WERI-Rb-1 (cell line): ENCODE data around the gene CFD.

Experiments
- DNase-seq: peaks from one replicate; pipeline ENCODE4 v3.0.0-alpha.2; 2020
- H3K27ac ChIP-seq: fragments of 250-450 bp; sonication (Bioruptor Pico); 2 replicates; pipeline ENCODE4 v1.5.1; 2020; ENCODE audit warnings: mild to moderate bottlenecking, moderate library complexity
- H3K27me3 ChIP-seq: fragments of 250-450 bp; sonication (Bioruptor Pico); 2 replicates; pipeline ENCODE4 v1.5.1; 2021; ENCODE audit warnings: mild to moderate bottlenecking, low read depth, moderate library complexity; ENCODE audit not compliant: insufficient read depth, severe bottlenecking
- H3K36me3 ChIP-seq: fragments of 250-450 bp; sonication (Bioruptor Pico); 2 replicates; pipeline ENCODE4 v1.5.1; 2020; ENCODE audit warnings: mild to moderate bottlenecking, moderate library complexity
- H3K4me3 ChIP-seq: 2 replicates; pipeline ENCODE4 v1.5.1; 2011; ENCODE audit warnings: low read depth, mild to moderate bottlenecking, control low read depth, low read length
- H3K9me3 ChIP-seq: fragments of 250-450 bp; sonication (Bioruptor Pico); 2 replicates; pipeline ENCODE4 v1.5.1; 2021; ENCODE audit warnings: mild to moderate bottlenecking, moderate library complexity; ENCODE audit not compliant: severe bottlenecking
- TF ChIP-seq, protein P1 (sequence below): IDR thresholded peaks from 2 replicates; pipeline ENCODE4 v1.5.1; 2011; ENCODE audit warnings: low read depth, mild to moderate bottlenecking, control low read depth, inconsistent platforms, low read length

Gene CFD

DNA sequence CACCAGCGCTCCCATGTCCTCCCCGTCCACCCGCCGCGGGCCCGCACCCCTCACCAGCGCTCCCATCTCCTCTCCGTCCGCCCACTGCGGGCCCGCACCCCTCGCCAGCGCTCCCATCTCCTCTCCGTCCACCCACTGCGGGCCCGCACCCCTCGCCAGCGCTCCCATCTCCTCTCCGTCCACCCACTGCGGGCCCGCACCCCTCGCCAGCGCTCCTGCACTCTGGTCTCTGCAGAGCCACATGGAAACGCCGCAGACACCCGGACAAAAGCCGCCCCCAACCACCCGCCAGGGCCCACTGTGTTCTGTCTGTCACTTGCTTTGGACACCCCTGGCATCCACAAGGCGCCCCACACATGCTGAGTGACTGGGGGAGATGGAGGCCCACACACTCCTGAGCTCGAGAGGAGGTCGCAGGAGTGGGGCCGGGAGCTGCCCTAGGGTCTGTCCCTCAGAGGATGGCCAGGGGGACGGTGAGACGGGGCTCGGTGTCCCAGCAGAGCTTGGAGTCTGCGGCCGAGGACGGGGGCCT, 7.4 kb downstream of the CFD start:
- Histone ChIP-seq H3K27ac (no peak overlapping the region), H3K9me3 (no peaks in the 10 kb centered on the region), H3K27me3 (no peaks in the 10 kb centered on the region), H3K36me3 (peaks cover 42% of the 10 kb centered on the region), H3K4me3 (no peak overlapping the region)
- DNase-seq: no peak
- TF ChIP-seq, protein P1, sequence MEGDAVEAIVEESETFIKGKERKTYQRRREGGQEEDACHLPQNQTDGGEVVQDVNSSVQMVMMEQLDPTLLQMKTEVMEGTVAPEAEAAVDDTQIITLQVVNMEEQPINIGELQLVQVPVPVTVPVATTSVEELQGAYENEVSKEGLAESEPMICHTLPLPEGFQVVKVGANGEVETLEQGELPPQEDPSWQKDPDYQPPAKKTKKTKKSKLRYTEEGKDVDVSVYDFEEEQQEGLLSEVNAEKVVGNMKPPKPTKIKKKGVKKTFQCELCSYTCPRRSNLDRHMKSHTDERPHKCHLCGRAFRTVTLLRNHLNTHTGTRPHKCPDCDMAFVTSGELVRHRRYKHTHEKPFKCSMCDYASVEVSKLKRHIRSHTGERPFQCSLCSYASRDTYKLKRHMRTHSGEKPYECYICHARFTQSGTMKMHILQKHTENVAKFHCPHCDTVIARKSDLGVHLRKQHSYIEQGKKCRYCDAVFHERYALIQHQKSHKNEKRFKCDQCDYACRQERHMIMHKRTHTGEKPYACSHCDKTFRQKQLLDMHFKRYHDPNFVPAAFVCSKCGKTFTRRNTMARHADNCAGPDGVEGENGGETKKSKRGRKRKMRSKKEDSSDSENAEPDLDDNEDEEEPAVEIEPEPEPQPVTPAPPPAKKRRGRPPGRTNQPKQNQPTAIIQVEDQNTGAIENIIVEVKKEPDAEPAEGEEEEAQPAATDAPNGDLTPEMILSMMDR: no peak

DNA sequence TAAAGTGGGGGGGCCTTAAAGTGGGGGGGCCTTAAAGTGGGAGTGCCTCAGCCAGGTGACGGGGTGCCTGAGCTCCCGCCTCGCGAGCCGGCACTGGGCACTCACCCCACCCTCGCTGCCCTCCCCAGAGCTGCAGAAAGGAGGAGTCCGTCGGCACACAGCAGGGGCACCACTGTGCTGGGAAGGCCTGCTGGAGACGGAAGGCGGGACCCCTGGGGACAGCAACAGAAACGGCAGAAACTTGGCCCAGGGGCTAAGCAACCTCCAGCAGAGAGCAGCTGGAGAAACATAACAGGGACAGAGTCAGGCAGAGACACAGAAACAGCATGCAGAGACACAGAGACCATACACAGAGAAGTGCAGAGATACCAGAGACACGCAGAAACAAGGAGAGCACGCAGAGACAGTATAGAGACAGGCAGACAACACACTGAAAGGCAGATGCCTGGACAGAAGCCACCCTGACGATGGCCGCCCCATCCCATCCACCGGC, 7.9 kb downstream of the CFD start:
- H3K36me3 ChIP-seq: peaks cover 47% of the 10 kb centered on the region

DNA sequence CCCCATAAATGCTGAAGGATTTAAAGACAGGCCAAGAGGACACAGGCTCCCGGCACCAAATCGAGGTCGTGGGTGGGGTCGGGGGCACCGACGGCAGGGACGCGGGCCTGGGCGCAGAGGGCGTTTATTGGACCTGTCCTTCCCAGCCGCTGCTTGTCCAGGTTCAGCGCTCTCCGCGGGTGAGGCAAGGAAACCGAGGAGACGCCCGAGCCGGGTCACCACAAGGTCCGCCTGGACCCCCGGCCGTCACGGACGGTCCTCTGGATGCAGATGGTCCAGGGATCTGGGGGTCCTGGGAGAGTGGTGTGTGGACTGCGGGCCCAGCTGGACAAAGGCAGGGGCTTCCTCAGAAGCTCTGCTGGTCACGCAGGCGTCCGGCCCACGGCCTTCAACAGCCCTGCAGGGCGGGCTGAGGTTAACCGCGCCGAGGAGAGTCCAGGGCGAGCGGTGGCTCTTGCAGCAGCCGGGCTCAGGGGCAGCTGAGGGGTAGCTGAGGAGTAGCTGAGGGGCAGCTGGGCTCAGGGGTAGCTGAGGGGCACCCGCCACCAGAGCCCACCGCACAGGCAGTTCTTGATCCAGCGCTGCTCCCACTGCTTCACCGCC, 8.5 kb downstream of the CFD start:
- no peak for DNase-seq
- TF ChIP-seq, protein P1: no peak
- Histone ChIP-seq H3K27ac (no peak overlapping the region), H3K36me3 (peaks cover 47% of the 10 kb centered on the region), H3K27me3 (no peaks in the 10 kb centered on the region), H3K4me3 (no peak overlapping the region), H3K9me3 (no peaks in the 10 kb centered on the region)

More for the DNA sequence above, 7.9 kb downstream of the CFD start:
- TF ChIP-seq, protein P1: no peak
- H3K9me3 ChIP-seq: no peaks in the 10 kb centered on the region
- no peak overlapping the region for H3K4me3 ChIP-seq
- H3K27me3 ChIP-seq: no peaks in the 10 kb centered on the region
- H3K27ac ChIP-seq: no peak overlapping the region
- DNase-seq: no peak

DNA sequence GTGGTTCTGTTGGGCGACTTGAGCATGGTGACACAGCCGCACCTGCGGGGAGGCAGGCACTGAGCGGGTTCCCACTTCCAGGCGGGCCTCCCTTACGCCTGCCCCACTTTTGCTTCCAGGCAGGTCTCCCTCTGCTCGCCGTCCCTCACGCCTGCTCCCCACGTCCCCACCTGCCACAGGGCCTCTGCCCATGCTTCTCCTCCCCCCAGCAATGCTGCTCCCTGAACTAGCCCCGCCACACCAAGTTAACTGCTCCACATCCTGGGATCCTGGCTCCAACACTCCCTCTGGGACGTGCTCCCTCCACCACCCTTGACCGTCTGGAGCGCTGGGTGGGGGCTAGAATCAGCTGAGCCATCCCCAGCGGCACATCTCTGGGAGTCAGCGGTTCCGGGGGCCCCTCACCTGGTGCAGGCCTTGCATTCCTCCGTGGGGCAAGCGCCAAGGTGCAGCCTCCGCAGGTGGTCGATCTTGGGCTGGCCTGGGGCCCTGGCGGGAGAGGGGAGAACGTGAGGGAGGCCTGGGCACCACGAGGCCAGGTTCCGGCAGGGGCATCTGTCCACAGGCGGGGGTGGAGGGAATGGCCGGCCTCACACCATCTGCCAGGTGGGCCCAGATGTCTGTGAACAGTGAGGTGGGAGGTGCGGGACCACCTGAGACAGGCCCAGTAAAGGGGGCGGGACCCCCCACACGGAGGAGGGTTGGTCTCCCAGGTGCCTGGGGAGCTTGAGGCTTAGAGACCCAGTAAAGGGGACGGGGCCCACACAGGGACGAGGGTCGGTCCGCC, 9.2 kb downstream of the CFD start:
- TF ChIP-seq, protein P1: no peak
- no peaks in the 10 kb centered on the region for H3K27me3 ChIP-seq
- H3K4me3 ChIP-seq: no peak overlapping the region
- peaks cover 51% of the 10 kb centered on the region for H3K36me3 ChIP-seq
- no peak overlapping the region for H3K27ac ChIP-seq
- no peaks in the 10 kb centered on the region for H3K9me3 ChIP-seq
- no peak for DNase-seq

DNA sequence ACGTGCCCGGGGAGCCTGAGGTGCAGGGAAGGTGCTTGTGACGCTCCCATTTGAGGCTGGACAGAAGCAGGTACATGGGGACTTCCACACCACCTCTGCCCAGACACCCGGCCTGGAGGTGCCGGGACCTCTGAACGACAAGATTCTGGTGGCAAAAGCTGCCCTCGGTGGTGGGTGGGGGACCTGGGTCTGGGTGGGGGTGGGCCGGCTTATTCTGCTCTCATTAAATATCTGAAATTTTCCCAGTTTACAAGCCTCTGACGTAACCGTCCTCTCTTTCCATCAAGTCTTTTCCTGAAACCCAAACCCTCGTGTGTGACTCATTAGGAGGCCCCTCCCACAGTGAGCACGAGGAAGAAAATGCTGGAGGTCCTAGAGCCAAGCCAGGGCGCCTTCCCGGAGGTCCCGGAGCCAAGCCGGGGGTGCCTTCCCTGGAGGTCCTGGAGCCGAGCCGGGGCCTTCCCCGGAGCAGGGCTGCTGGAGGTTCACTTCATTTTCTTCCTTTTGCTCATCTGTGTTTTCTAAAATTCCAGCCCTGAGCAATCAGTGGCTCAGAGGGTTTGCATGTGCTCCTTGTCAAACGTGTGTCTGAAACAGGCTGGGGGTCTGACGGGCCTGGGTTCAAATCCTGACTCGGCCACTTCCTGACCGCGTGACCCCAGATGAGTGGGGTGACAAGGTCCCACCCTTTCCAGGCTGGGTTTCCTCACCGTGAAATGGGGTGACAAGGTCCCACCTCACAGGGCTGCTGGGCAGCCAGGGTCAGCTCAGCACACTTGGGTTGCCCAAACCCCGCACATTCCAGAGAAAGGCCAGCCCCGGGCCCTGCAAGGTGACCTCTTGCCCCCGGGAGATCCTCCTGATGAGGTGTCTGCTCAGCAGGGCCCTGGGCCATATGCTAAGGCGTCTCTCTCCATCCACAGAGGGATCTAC, 10.0 kb downstream of the CFD start:
- Histone ChIP-seq H3K4me3 (no peak overlapping the region), H3K9me3 (no peaks in the 10 kb centered on the region), H3K27me3 (no peaks in the 10 kb centered on the region), H3K36me3 (peaks cover 59% of the 10 kb centered on the region), H3K27ac (no peak overlapping the region)
- TF ChIP-seq, protein P1: no peak
- DNase-seq: no peak
